Vagina (tissue), 2 donors: ENCODE results near the gene SLC31A2.

Source experiments
- POLR2AphosphoS5 ChIP-seq, 2 donors: sonication (generic); formaldehyde crosslinking; IDR thresholded peaks; one replicate each; pipeline ENCODE4 v1.9.0; 2017; ENCODE audit warnings: antibody characterized with exemption in 2 of 2, mild to moderate bottlenecking in 2 of 2, low read depth in 1 of 2; ENCODE audit not compliant: insufficient read depth in 1 of 2
- TF ChIP-seq, protein P1 (sequence below), 3 experiments: fragments of 450-650 bp in 2 of 3; fragments of 200-600 bp in 1 of 3; sonication (generic) in 1 of 3; IDR thresholded peaks; one replicate each; pipeline ENCODE4 v1.5.1; 2017 to 2019; ENCODE audit warnings: antibody characterized with exemption in 3 of 3, mild to moderate bottlenecking in 2 of 3, moderate library complexity in 2 of 3

DNA sequence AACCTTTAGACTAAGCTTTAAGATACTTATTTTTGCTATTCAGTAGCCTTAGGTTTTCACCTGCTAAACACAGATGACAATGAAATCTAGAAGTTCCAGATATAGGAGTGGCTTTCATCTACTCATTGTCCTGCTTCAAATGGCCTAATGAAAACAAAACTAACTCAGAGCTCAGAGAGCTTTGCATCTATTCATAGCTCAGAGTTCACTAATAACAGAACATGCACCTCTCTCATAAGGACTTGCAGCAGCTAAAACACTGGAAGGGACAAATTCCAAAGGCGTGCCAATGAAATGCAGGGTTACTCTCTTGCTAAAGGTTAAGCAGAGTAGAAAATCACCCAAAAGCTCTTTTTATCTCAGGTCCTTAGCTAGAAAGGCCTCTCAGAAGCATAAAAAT lies 29.0 kb downstream of the SLC31A2 start:
- TF ChIP-seq, protein P1, sequence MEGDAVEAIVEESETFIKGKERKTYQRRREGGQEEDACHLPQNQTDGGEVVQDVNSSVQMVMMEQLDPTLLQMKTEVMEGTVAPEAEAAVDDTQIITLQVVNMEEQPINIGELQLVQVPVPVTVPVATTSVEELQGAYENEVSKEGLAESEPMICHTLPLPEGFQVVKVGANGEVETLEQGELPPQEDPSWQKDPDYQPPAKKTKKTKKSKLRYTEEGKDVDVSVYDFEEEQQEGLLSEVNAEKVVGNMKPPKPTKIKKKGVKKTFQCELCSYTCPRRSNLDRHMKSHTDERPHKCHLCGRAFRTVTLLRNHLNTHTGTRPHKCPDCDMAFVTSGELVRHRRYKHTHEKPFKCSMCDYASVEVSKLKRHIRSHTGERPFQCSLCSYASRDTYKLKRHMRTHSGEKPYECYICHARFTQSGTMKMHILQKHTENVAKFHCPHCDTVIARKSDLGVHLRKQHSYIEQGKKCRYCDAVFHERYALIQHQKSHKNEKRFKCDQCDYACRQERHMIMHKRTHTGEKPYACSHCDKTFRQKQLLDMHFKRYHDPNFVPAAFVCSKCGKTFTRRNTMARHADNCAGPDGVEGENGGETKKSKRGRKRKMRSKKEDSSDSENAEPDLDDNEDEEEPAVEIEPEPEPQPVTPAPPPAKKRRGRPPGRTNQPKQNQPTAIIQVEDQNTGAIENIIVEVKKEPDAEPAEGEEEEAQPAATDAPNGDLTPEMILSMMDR (IDR thresholded peaks at IDR 0.05), result no peak
- TF ChIP-seq POLR2AphosphoS5 (IDR thresholded peaks at IDR 0.05; ENCODE audit: insufficient read depth in 1 of 2, low read depth in 1 of 2), result no peak
